ENCODE results near the gene POM121.
"Not testable (repeated sequence)": the region's sequence is repeated elsewhere in the genome, so short reads cannot be mapped to it uniquely, and the experiment has no call there.

Gene POM121

DNA sequence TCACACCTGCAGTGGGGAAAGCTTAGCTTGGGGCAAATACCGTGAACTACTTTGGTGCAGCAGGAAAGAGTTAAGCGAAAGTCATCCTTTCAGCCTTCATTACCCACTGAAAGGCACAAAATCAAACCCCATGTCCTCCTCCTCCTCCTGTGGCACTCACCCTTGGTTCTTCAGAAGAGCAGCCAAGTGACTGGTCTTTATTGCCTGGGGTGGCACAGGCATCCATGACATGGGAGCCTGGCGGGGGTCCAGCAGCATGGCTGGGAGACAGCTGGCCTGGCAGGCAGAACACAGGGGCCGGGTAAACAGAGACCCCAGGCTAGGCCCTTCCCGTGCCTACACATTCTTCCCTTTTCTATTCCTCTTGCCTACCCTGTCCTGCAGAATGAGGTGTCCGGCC is 24.8 kb downstream of the POM121 start:
- DNase-seq (ENCODE audit: low read depth) = peak; percentile 37

DNA sequence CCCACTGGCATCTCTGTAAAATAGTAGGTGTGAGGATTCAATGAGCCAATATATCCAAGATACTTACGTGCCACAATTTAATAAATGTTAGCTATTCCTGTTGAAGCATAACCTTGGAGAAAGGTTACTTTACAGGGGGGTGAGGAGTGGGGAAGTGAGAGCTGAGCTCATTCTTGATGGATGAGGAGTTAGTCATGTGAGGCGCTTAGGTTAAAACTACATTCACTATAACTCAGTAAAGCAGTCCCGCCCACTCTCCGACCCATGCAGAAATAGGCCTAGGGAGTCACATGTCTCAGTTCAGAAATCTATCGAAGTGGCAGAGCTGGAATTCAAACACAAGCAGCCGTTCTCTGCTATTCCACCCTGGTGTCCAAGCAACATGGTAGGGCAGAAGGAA is 25.5 kb downstream of the POM121 start:
- not testable (repeated sequence) for DNase-seq (ENCODE audit: low read depth)

DNA sequence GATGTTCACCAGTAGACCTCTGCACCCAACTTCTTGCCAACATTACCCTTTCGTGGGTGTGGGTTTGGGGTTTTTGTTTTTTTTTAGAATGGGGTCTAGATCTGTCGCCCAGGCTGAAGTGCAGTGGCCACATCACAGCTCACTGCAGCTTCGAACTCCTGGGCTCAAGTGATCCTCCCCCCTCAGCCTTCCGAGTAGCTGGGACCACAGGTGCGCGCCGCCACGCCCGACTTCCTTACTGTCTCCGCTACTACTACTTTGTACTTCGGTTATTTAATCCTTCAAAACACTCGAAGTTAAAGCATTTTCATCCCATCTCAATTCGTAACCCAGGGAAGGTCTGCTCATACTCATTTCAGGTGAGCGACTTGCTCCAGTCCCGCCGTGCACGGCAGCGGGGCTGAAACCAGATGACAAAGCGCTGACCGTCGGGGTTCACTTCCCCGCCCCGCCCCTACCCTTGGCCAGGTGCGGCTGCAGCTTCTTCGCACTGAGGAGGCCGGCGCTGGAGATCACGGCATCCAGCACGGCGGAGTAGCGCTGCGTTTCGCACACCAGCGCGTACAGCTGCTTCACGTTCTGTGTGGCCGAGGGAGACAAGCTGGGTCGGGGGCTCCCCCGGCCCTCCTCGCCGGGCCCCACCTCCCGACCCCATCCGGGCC is 29.1 kb downstream of the POM121 start:
- not testable (repeated sequence) for DNase-seq (ENCODE audit: low read depth)

DNA sequence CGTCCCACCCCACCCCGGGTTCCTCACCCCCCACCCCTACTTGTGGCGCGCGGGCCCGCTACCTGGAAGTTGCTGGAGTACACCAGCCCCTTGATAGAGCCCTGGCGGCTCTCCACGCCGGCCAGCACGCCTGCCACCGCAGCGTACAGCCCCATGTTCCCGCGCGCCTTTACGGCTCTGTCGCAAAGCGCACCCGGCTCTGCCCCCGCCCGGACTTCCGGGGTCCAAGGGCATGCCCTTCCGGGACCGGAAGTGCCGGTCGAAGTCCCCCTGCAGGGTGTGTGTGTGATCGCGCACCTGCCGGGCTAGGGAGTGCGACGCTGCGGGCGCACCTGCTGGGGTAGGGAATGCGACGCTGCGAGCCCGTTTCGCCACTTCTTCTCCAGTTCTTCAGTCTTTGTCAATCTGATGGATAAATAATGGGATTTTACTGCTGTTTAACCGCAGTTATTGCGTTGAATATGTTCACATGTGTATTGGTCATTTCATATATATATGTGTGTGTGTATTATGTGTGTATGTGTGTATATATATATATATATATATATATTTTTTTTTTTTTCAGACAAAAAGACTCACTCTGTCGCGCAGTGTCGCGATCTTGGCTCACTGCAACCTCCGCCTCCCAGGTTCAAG is 29.8 kb downstream of the POM121 start:
- not testable (repeated sequence) for DNase-seq (ENCODE audit: low read depth)

DNA sequence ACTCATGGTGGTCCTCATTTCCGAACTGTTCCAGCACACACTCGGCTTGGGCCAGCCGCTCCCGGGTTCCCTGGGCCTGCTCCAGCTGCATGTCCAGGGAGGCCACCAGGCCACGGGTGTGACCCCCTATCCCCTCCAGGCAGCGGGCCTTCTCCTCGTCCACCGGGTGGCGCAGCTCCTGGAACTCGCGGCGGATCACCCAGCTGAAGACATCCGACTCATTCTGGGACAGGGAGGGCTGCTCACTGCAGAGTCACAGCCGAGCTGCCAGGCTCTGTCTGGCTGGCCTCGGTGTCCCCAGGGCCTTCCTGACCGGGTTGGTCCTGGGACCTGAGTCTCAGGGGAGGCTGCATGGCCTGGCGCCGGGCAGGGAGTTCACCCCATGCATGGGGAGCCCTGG is 35.1 kb downstream of the POM121 start:
- DNase-seq (ENCODE audit: low read depth) = not testable (repeated sequence)

DNA sequence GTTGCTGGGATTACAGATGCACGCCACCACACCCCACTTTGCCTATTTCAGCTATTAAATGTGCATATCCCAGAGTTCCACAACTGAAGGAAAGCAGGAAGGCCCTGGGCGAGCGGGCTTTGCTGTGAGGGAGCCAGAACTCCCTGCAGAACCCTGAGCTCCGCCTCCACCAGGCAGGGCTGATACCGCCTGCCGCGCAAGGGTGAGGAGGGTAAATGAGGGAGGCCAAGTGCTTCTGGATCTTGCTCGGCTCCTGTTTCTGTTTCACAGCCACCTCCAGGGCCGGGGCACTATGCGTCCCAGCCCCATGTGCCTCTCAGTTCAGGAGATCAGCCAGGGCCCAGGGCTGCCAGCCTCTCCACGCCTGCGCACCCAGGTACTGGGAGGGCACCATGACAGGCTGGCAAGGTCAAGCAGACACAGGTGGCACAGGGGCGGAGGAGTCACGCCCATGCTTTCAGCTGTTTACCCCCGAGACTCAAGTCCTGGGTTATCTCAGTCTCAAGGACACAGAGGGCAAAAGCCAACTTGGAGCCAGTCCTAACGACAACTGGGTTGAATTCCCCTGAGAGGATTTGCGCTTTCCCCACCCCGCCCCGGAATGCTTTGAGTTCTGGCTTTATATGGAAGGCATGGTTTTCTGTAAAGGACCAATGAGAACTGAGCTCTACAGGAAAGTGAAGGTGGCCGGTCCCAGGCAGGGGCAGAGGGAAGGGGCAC is 35.9 kb downstream of the POM121 start:
- DNase-seq (ENCODE audit: low read depth) = not testable (repeated sequence)

DNA sequence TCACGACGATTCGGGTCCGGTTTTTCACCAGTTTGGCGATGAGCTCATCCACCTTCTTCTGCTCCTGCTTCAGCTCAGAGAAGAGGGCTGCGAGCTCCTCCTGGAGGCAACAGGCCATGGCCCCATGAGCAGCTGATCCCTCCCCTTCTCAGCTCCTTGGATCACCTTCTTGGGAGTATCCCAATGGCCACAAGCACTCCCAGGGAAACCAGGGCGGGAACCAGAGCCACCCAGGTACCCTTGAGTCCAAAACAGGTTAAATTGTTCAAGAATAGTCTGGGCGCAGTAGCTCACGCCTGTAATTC is 36.4 kb downstream of the POM121 start:
- not testable (repeated sequence) for DNase-seq (ENCODE audit: low read depth)

DNA sequence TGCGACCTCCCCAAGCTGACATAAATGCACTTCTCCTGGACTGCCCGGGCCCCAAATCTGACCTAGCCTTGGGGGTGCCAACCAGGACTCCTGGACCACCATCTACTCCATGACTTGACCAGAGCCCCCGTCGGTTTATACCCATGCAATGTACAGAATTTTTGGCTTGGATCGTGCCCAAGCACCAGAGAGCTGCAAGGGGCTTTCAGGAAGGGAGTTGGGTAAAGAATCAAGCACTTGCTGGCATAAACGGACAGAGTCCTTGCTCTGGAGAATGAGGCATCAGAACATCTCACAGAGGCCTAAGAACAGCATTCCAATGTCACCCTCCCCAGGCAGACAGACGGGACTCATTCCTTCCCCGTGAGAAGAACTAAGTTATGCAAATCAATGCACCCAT is 38.2 kb downstream of the POM121 start:
- DNase-seq (ENCODE audit: low read depth) = not testable (repeated sequence)

DNA sequence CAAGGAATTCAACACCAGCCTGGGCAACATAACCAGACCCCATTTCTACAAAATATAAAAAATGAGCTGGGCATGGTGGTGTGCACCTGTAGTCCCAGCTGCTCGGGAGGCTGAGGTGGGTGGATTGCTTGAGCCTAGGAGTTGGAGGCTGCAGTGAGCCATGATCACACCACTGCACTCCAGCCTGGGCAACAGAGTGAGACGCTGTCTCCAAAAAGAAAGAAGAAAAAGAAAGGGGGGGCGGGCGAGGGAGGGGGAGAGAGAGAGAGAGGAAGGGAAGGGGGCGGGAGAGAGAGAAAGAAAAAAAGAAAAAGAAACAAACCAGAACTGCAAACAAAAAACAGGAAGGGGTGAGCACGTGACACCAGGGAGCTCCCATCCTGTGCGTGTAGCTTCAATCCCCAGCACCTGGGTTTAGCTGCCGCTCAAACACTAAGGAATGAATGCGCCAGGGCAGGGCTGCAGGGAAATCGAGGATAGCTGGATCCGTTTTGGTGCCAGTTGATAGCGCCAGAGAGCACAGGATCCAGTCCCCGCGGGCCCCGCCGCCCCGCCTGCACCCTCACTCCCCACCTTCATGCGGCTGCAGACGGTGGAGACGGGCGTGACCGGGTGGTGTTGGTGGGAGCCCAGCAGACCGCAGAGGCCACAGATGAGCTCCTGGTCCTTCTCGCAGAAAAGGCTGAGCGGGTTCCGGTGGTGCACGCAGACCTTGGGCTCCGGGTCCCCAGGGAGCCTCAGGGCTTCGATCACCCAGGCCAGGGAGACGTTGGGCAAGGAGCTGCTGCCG is 40.5 kb downstream of the POM121 start:
- not testable (repeated sequence) for DNase-seq (ENCODE audit: low read depth)

DNA sequence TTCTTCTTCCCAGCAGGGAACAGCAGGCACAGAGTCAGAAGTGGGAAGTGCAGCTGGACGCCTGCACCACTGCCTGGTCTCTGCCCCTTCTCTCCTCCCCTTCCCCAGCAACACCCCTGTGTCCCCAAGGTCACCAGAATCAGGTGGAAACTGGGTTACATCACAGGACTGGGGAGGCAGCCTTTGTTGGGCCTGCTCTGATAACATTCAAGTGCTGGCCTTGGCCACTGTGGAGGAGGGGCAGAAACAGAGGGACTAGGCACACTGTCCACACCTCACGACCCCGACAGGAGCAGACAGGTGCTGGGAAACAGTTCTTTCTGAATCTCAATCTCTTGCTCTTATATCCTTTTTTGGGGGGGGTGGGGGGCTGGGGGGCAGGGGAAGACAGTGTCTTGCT is 42.0 kb downstream of the POM121 start:
- not testable (repeated sequence) for DNase-seq (ENCODE audit: low read depth)

DNA sequence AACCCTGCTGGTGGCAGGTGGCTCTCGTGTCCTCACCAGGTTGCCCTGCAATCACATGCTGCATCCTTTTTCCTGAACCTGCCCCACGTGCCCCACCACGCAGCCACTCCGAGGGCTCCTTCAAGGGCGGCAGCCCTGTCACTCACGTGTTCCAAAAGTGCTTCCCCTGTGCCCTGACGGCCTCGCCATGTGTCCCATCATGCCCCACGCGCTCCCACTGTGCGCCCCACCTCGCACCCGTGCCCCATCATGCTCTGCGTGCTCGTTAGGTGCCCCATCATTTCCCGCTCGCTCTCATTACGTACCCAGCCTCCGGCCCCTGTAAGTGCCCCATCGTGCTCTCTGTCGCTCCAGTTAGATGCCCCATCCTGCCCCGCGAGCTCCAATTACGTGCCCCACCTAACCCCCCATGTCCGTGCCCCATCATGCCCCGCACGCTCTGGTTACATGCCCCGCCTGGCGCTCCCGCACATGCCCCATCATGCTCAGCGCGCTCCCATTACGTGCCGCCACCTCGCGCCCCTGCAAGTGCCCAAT is 44.2 kb downstream of the POM121 start, which contains the start of gene TRIM74:
Gene TRIM74, minus strand, starts transcription at position 487 of the 537 bp plus-strand sequence. CDS start 3,309 bp downstream, outside the sequence.
- not testable (repeated sequence) for DNase-seq (ENCODE audit: low read depth)

DNA sequence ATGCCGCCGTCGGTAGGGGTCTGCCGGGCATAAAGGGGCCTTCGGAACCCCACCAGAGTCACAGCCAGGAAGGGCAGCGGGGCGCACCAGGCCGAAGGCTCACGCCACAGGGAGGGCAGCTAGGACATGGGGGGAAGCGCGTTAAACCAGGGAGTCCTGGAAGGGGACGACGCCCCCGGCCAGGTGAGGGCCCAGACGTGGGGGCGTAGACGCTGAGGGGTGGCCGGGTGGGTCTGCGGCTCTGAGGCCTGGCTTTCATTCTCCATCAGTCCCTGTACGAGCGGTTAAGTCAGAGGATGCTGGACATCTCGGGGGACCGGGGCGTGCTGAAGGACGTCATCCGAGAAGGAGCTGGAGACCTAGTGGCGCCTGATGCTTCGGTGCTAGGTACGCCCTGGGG is 44.8 kb downstream of the POM121 start:
- not testable (repeated sequence) for DNase-seq (ENCODE audit: low read depth)

DNA sequence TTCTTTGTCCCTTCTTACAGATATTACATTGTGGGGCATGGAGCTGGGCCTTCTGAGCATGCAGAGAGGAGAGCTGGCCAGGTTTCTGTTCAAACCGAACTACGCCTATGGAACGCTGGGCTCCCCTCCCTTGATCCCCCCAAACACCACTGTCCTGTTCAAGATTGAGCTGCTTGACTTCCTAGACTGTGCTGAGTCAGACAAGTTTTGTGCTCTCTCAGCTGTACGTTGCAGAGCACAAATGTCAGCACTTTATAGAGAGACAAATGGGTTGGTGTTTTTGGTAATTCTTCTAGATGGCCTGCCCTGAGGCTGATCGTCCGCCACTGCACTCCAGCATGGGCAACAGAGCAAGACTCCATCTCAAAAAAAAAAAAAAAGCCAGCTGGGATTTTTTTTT is 46.6 kb downstream of the POM121 start:
- DNase-seq (ENCODE audit: low read depth) = not testable (repeated sequence)

DNA sequence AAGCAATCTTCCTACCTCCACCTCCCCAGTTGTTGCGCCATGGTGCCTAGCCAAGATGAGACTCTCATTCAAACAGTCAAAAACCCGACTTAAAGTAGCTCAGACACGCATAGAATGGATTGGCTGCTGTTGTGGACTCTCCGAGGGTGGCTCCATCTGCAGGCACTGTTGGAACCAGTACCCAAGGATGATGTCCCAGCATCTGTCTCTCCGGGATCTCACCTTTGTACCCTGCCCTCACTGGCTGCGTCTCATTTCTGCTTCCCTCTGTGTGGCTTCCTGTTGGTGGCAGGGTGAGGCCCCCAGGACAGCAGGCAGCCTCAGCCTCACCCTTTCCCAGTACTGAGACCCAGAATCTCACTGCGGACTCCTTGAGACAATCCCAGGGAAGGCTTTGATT is 49.9 kb downstream of the POM121 start:
- not testable (repeated sequence) for DNase-seq (ENCODE audit: low read depth)

DNA sequence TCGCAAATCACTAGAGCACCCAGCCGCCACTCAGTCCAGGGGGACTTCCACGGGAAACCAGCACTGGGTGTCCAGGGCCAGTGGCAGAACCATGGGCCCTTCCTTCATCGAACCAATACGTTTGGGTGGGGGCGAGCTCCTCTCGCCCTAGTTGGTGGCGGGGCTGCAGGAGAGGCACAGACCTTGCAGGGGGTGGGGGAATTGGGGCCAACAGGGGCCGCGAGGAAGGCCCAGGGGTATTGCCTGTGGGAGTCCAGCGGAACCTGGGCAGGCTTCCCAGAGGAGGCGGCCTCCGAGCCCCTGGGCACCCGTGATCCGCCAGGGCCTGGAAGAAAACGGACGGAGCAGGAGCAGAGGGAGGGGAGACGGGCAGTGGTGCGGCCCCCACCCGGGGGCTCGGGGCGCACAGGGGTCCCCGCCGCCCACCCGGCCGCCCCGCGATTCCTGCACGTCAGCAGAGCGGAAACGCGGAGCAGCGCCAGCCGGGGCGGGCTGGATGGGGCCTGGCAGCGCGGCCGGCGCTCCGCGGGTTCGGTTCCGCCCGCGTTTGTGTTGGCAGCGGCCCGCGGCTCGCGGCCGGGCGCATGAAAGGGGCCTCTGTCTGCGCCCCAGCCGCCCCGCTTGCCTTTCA is 50.9 kb downstream of the POM121 start:
- DNase-seq (ENCODE audit: low read depth) = not testable (repeated sequence)

DNA sequence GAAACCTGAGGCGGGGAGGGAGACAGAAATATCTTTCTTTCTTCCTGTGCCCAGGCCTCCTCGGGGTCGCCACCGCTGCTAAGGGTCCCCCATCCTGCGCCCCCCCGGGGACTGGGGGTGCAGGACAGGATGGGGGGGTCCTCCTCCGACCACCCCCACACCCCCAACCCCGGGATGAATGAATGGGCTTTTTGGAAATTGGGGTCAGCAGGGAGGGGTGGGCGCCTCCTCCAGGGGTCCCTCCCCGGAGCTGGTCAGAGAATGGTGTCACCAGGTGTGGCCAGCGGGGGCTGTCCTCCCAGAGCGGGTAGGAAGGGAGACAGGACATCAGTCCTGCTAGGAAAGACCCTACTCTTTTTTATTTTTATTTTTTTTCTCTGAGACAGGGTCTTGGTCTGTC is 51.5 kb downstream of the POM121 start:
- DNase-seq (ENCODE audit: low read depth) = not testable (repeated sequence)

DNA sequence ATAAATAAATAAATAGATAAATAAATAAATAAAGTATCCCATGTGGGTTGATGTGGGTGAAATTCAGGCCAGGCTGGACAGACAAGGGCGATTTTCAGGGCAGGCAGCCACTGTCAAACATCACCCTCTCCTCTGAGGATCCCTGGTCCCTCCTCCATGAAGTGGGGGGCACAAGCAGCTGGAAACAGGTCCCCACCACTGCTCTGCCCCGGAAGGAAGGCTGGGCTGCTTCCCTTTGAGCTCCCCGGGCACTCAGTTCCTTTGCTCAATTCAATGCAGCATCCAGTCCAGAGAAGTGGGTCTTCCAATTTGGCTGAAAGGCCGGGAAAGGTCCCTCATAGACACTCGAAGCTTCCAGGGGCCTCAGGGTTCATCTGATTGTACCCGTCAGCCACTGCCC is 55.5 kb downstream of the POM121 start:
- DNase-seq (ENCODE audit: low read depth) = not testable (repeated sequence)

DNA sequence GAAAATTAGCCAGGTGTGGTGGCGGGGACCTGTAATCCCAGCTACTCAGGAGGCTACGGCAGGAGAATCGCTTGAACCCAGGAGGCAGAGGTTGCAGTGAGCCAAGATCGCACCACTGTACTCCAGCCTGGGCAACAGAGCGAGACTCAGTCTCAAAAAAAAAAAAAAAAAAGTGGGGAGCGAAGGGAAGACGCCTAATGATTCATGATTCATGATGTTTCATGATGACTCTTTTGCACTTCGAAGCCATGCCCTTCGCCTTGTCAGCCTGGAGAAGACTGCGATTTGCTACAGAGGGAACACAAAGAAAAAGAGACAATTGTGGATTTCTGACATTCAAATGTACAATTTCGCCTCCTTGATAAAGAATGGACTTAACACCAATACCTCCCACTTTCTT is 57.2 kb downstream of the POM121 start:
- not testable (repeated sequence) for DNase-seq (ENCODE audit: low read depth)

DNA sequence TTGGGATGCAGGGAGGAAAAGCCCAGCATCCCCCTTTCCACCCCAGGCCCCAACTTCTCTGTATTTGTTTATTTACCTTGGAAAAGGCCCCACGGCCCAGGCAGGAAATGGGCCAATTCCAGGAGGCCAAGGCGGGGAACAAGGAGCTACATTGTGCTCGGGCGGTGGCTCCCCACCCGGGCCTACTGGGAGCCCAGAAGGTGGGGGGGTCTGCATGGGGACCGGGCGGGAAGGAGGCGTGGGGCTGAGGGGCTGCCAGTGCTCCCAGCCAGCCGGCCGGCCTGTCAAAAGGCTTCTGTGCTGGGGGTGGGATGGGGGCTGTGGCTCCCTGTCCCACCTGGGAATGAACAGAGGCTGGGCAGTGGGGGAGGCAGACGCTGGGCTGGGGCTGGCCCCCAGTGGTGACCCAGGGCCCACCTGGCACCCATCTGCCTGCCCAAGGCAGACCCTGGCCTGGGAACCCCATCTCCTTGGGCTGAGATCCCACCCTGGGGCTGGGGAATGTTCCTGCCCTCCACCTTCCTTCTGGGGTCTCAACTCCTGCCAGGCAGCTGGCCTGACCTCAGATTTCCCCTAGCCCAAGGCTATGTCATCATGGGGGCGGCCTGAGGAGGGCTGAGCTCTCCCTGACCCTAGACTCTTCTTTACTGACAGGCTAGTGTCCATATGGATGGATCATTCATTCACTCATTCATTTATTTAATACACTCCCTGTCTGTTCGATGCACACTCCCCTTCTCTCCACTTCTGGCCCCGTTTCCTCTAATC is 65.4 kb downstream of the POM121 start:
- not testable (repeated sequence) for DNase-seq (ENCODE audit: low read depth)

DNA sequence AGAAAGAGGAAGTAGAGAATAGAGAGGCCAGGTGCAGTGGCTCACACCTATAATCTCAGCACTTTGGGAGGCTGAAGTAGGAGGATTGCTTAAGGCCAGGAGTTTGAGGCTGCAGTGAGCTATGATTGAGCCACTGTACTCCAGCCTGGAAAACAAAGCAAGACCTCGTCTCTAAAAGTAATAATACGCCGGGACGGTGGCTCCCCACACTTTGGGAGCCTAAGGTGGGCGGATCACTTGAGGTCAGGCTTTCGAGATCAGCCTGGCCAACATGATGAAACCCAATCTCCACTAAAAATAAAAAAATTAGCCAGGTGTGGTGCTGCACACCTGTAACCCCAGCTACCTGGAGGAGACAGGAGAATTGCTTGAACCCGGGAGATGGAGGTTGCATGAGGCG is 70.6 kb downstream of the POM121 start:
- not testable (repeated sequence) for DNase-seq (ENCODE audit: low read depth)

DNA sequence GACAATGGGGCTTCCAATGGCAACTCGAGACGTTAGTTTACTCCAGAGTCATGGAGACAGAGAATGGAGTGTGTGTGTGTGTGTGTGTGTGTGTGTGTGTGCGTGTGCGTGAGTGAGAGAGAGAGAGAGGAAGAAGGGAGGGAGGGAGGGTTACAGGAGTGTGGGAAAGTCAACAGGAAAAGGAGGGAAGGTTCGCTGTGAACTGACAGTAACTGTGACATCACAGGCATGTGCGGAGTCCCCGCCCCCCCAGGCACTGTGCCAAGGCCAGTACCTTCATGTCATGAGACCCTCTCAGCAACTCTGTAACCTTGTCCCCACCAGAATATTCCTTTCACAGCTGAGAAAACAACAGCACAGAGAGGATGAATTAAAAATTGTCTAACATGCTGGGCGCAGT is 72.6 kb downstream of the POM121 start:
- not testable (repeated sequence) for DNase-seq (ENCODE audit: low read depth)
